IMR-90 (cell line): ENCODE data around the gene SH3RF1. TPM values are rescaled to one million over a fixed set of nuclear protein-coding genes. Genes with fewer than 3 reads are reported as not detected.

Source experiments
- ATAC-seq: fragments of 200-7000 bp; cut with Tn5 transposase; 2 replicates; pipeline ENCODE4 v1.9.1; 2020; ENCODE audit warnings: low read depth, mild to moderate bottlenecking, moderate library complexity
- BruUV-seq: library from RNA; stranded (reverse); fragments of 400-500 nt; replicated peaks from 2 replicates; lab custom pipeline; 2021; lab: Mats Ljungman, UMichigan
- CTCF ChIA-PET: fragments of 300-600 bp; formaldehyde crosslinking; extraction: SDS; loops from one replicate; lab custom pipeline; 2021; ENCODE audit warnings: antibody characterized with exemption; lab: Yijun Ruan, JAX
- POLR2A ChIA-PET: fragments of 300-600 bp; sonication (Branson Sonifier 250); formaldehyde crosslinking; loops from one replicate; lab custom pipeline; 2022; ENCODE audit warnings: antibody characterized with exemption; ENCODE audit not compliant: unreplicated experiment; lab: Charles Lee
- DNase-seq: peaks from one replicate; pipeline ENCODE4 v3.0.0; 2013
- H2AFZ ChIP-seq: replicated peaks from 2 replicates; pipeline ENCODE3; 2013; ENCODE audit warnings: low read length, mild to moderate bottlenecking; ENCODE audit not compliant: poor library complexity
- H2AK5ac ChIP-seq: 2 replicates; pipeline ENCODE4 v1.6.1; 2013; ENCODE audit warnings: low read depth, low read length, inconsistent platforms
- H2AK9ac ChIP-seq: replicated peaks from 2 replicates; pipeline ENCODE3; 2013; ENCODE audit warnings: mild to moderate bottlenecking, low read depth, low read length, moderate library complexity; ENCODE audit not compliant: poor library complexity
- H2BK120ac ChIP-seq: 2 replicates; pipeline ENCODE4 v1.6.1; 2013; ENCODE audit warnings: low read depth, low read length, inconsistent platforms
- H2BK15ac ChIP-seq: 3 replicates; pipeline ENCODE4 v1.6.1; 2013; ENCODE audit warnings: low read depth, low read length, inconsistent platforms
- H2BK20ac ChIP-seq: 2 replicates; pipeline ENCODE4 v1.6.1; 2013; ENCODE audit warnings: low read depth, mild to moderate bottlenecking, inconsistent platforms, low read length, moderate library complexity
- H2BK5ac ChIP-seq: 2 replicates; pipeline ENCODE4 v1.6.1; 2013; ENCODE audit warnings: mild to moderate bottlenecking, low read depth, low read length, inconsistent platforms; ENCODE audit not compliant: poor library complexity, severe bottlenecking
- H3K14ac ChIP-seq: replicated peaks from 2 replicates; pipeline ENCODE4 v1.6.1; 2013; ENCODE audit warnings: low read depth, low read length, inconsistent platforms
- H3K18ac ChIP-seq: 2 replicates; pipeline ENCODE4 v1.6.1; 2013; ENCODE audit warnings: low read depth, low read length, control low read depth
- H3K23ac ChIP-seq: 2 replicates; pipeline ENCODE4 v1.6.1; 2013; ENCODE audit warnings: low read depth, low read length, inconsistent platforms
- H3K27ac ChIP-seq: 2 replicates; pipeline ENCODE4 v1.5.1; 2013; ENCODE audit warnings: mild to moderate bottlenecking, control low read depth, low read length; ENCODE audit not compliant: insufficient read depth
- H3K27me3 ChIP-seq: 2 replicates; pipeline ENCODE4 v1.6.1; 2013; ENCODE audit warnings: low read length; ENCODE audit not compliant: control insufficient read depth, insufficient read depth
- H3K36me3 ChIP-seq: 2 replicates; pipeline ENCODE4 v1.6.1; 2013; ENCODE audit warnings: low read length, mixed read lengths; ENCODE audit not compliant: control insufficient read depth, insufficient read depth
- H3K4ac ChIP-seq: 2 replicates; pipeline ENCODE4 v1.6.1; 2013; ENCODE audit warnings: low read depth, low read length, inconsistent platforms
- H3K4me1 ChIP-seq: 2 replicates; pipeline ENCODE4 v1.6.1; 2013; ENCODE audit warnings: low read length, mixed read lengths; ENCODE audit not compliant: control insufficient read depth, insufficient read depth
- H3K4me2 ChIP-seq: 2 replicates; pipeline ENCODE4 v1.6.1; 2013; ENCODE audit warnings: low read depth, mild to moderate bottlenecking, control low read depth, low read length, moderate library complexity
- H3K4me3 ChIP-seq: 2 replicates; pipeline ENCODE4 v1.5.1; 2013; ENCODE audit warnings: low read depth, mild to moderate bottlenecking, control low read depth, low read length, moderate library complexity; ENCODE audit not compliant: insufficient read depth
- H3K56ac ChIP-seq: 2 replicates; pipeline ENCODE4 v1.6.1; 2013; ENCODE audit warnings: low read length, inconsistent platforms; ENCODE audit not compliant: insufficient read depth; ENCODE audit errors: extremely low read depth
- H3K79me1 ChIP-seq, 2 experiments: 2 replicates each; pipeline ENCODE4 v1.6.1; 2013; ENCODE audit warnings: low read length in 2 of 2, inconsistent platforms in 1 of 2, low read depth in 1 of 2
- H3K9ac ChIP-seq: 2 replicates; pipeline ENCODE4 v1.6.1; 2013; ENCODE audit warnings: low read depth, low read length, control low read depth
- H3K9me1 ChIP-seq: 2 replicates; pipeline ENCODE4 v1.6.1; 2013; ENCODE audit warnings: low read length, inconsistent platforms; ENCODE audit not compliant: insufficient read depth
- H3K9me3 ChIP-seq: 2 replicates; pipeline ENCODE4 v1.6.1; 2013; ENCODE audit warnings: low read length; ENCODE audit not compliant: control insufficient read depth, insufficient read depth
- H4K20me1 ChIP-seq: 2 replicates; pipeline ENCODE4 v1.6.1; 2013; ENCODE audit warnings: low read length, inconsistent platforms; ENCODE audit not compliant: insufficient read depth
- H4K5ac ChIP-seq: 2 replicates; pipeline ENCODE4 v1.6.1; 2013; ENCODE audit warnings: mild to moderate bottlenecking, low read depth, low read length, control low read depth
- H4K8ac ChIP-seq, 2 experiments: 2 replicates each; pipeline ENCODE4 v1.6.1; 2013; ENCODE audit warnings: low read depth in 2 of 2, low read length in 2 of 2, control low read depth in 1 of 2, inconsistent platforms in 1 of 2
- H4K91ac ChIP-seq: 2 replicates; pipeline ENCODE4 v1.6.1; 2013; ENCODE audit warnings: low read depth, low read length, inconsistent platforms; ENCODE audit not compliant: insufficient read depth
- CHD1 ChIP-seq: IDR thresholded peaks from 2 replicates; pipeline ENCODE4 v1.6.1; 2012; ENCODE audit warnings: low read depth, low read length, improper control_type of control experiment
- MAFK ChIP-seq: IDR thresholded peaks from 2 replicates; pipeline ENCODE4 v1.6.1; 2012; ENCODE audit warnings: low read depth, low read length, improper control_type of control experiment
- SMC3 ChIP-seq: fragments of 150-350 bp; IDR thresholded peaks from 2 replicates; pipeline ENCODE4 v1.6.1; 2016; ENCODE audit warnings: low read depth, mild to moderate bottlenecking, antibody characterized with exemption, low read length, moderate library complexity
- WGBS, 2 experiments: methylation state at CpG; one replicate each; pipeline versions ENCODE4 v1.1.5 to v1.1.7; 2013; ENCODE audit warnings: missing lambda C conversion rate in 2 of 2; ENCODE audit not compliant: insufficient read length in 1 of 2; ENCODE audit errors: extremely low coverage in 2 of 2; 5-methylcytosine and 5-hydroxymethylcytosine counted together
- dilution Hi-C: fragments of 300-500 bp; cut with HindIII; formaldehyde crosslinking; loops from one replicate; pipeline ENCODE4 v1.14.3; 2018; ENCODE audit warnings: low sequenced_read_pairs; ENCODE audit not compliant: unreplicated experiment
- in situ Hi-C: fragments of 300-500 bp; cut with MboI; formaldehyde crosslinking; loops from 3 replicates; pipeline ENCODE4 v1.14.3; 2019; ENCODE audit warnings: low sequenced_read_pairs, inconsistent platforms, mixed read lengths
- intact Hi-C: fragments of 100-400 bp; cut with micrococcal nuclease; formaldehyde crosslinking; loops from 2 replicates; pipeline ENCODE4 v1.10.0; 2022
- polyA plus RNA-seq, 3 experiments: library from polyadenylated mRNA; depleted of rRNA; stranded (reverse); fragments of >200 nt; gene quantifications; 2 replicates each; pipeline ENCODE4 v1.2.3, GENCODE V29; 2012; ENCODE audit warnings: low replicate concordance in 1 of 3
- total RNA-seq: library from RNA; depleted of rRNA; stranded (reverse); fragments of >200 nt; gene quantifications from 2 replicates; pipeline ENCODE4 v1.2.3, GENCODE V29; 2012

SH3RF1 gene
- total and polyA plus RNA-seq, 2 of the 4 experiments (the other 2 are of a cell fraction) = 22.0 to 29.8 TPM

GRCh38 chr4:169220854-169221411 is 49.8 kb downstream of the SH3RF1 start:
- peaks cover 33% of the 10 kb centered on the region for H3K9me1 ChIP-seq
- peaks cover 26% of the 10 kb centered on the region for H3K4me1 ChIP-seq
- DNase-seq (peak; percentile 49), ATAC-seq (peak; percentile 38)
- dilution Hi-C loops (no loop called here), intact Hi-C loops (no loop called here), in situ Hi-C loops (no loop called here)
- TF ChIP-seq CHD1 (no peak), MAFK (peak; percentile 75), SMC3 (no peak)
- H3K27ac ChIP-seq = no peak overlapping the region
- H3K4ac ChIP-seq = no peak overlapping the region
- no TSS peak for BruUV-seq
- no peak overlapping the region for H2BK15ac ChIP-seq
- peak overlapping the region; percentile 91 for H3K4me2 ChIP-seq
- no CpG with 5 or more reads among the region's 7 CpGs for WGBS, 2 experiments
- no peaks in the 10 kb centered on the region; the same call in 1 of the 2 replicates for H3K36me3 ChIP-seq
- no peak overlapping the region for H2BK120ac ChIP-seq
- no peak overlapping the region for H2BK20ac ChIP-seq
- H3K56ac ChIP-seq = no peak overlapping the region
- peak overlapping the region; percentile 49; the same call in 1 of the 2 replicates for H3K18ac ChIP-seq
- H3K79me1 ChIP-seq = peaks cover 26 to 69% of the 10 kb centered on the region in 2 experiments
- no peak overlapping the region for H2AK9ac ChIP-seq
- no peak overlapping the region for H4K91ac ChIP-seq
- H4K5ac ChIP-seq = no peak overlapping the region; the same call in 1 of the 2 replicates
- H3K23ac ChIP-seq = no peak overlapping the region
- ChIA-PET POLR2A (interaction anchor here (0.6 kb wide), 1 partner anchor 111 kb away, joined by 3 read pairs; no protein-coding TSS in a partner anchor), CTCF (no interaction called here)
- no peaks in the 10 kb centered on the region for H3K9me3 ChIP-seq
- no peak overlapping the region for H3K14ac ChIP-seq
- H2AK5ac ChIP-seq = no peak overlapping the region
- H3K27me3 ChIP-seq = no peaks in the 10 kb centered on the region
- no peak overlapping the region for H2AFZ ChIP-seq
- peak overlapping the region; percentile 52 for H2BK5ac ChIP-seq
- H3K9ac ChIP-seq = no peak overlapping the region; the same call in 1 of the 2 replicates
- H3K4me3 ChIP-seq = no peak overlapping the region; the same call in 1 of the 2 replicates
- peaks cover 31% of the 10 kb centered on the region; the same call in 1 of the 2 replicates for H4K20me1 ChIP-seq
- H4K8ac ChIP-seq = no peak overlapping the region
